AG09309 (cell line): ENCODE data around the gene FDPS.
A peak's percentile ranks its signal among the peaks of the same experiment; 100 is the strongest.

ENCODE experiments used
- DNase-seq: peaks from one replicate; pipeline ENCODE4 v3.0.0-alpha.2; 2010; ENCODE audit warnings: low read depth
- H3K4me3 ChIP-seq: 2 replicates; pipeline ENCODE4 v1.5.1; 2011; ENCODE audit warnings: mild to moderate bottlenecking, low read depth, low read length, moderate library complexity; ENCODE audit not compliant: control insufficient read depth
- TF ChIP-seq, protein P1 (sequence below): IDR thresholded peaks from 2 replicates; pipeline ENCODE4 v1.5.1; 2011; ENCODE audit warnings: mild to moderate bottlenecking, low read depth, low read length, inconsistent platforms; ENCODE audit not compliant: insufficient read depth, control insufficient read depth; ENCODE audit errors: missing control alignments

FDPS gene

DNA sequence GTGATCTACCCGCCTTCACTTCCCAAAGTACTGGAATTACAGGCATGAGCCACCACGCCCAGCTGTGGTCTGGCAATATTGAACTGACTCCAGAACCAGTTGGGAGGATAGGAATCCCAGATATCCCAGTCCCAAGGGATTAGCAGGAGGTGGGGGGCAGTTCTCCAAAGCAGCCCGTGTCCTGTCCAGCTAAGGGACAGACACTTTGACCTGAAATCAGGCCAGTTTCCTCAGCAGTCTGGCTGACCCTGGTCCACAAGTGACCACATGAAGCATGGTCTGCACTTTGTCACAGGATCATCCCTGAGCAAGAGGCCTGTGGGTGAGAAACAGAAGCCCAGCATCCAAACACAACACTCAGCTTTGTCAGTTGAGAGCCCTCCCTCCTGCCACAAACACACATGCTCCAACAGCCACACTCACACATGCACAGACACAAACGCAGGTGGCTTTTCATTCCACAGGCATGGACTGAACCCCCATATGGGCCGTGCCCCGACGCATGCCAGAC lies 2.7 kb upstream of the FDPS start:
- peak; percentile 31 for DNase-seq
- TF ChIP-seq, protein P1, sequence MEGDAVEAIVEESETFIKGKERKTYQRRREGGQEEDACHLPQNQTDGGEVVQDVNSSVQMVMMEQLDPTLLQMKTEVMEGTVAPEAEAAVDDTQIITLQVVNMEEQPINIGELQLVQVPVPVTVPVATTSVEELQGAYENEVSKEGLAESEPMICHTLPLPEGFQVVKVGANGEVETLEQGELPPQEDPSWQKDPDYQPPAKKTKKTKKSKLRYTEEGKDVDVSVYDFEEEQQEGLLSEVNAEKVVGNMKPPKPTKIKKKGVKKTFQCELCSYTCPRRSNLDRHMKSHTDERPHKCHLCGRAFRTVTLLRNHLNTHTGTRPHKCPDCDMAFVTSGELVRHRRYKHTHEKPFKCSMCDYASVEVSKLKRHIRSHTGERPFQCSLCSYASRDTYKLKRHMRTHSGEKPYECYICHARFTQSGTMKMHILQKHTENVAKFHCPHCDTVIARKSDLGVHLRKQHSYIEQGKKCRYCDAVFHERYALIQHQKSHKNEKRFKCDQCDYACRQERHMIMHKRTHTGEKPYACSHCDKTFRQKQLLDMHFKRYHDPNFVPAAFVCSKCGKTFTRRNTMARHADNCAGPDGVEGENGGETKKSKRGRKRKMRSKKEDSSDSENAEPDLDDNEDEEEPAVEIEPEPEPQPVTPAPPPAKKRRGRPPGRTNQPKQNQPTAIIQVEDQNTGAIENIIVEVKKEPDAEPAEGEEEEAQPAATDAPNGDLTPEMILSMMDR = no peak
- no peak overlapping the region for H3K4me3 ChIP-seq

DNA sequence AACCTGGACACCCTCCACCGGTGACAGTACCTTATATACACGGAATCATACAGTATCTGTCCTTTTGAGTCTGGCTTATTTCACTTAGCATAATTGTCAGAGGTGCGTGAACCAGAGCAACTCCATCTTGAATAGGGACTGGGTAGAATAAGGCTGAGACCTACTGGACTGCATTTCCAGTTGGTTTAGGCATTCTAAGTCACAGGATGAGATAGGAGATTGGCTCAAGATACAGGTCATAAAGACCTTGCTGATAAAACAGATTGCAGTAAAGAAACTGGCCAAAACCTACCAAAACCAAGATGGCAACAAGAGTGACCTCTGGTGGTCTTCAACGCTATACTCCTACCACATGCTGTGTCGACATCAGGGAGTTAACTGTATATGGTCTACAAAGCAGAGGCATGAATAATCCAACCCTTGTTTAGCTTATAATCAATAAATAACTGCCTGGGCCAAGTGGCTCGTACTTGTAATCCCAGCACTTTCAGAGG lies 1.4 kb upstream of the FDPS start:
- DNase-seq = no peak
- TF ChIP-seq, protein P1 = peak; percentile 37
- H3K4me3 ChIP-seq = no peak overlapping the region

DNA sequence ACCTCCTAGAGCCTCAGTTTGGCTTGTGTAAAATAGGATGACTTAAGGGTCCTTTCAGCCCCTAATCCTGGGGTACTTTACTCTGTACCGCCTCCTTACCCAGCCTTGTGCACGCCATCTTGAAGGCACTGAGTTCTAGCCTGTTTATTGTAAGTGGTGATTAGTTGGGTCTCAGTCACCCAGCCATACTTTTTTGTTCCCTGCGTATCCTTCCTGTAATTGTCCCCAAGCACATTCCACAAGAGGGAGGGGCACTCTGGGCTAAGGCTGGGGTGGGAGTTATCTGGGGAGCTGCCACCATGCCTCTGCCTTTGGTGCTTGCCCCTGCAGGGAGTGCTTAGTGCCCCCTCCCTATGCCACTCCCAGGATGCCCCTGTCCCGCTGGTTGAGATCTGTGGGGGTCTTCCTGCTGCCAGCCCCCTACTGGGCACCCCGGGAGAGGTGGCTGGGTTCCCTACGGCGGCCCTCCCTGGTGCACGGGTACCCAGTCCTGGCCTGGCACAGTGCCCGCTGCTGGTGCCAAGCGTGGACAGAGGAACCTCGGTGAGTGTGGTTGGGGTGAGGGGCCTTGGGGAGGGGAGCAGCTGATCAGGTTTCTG lies 856 bp downstream of the FDPS start:
- TF ChIP-seq, protein P1 = no peak
- DNase-seq = no peak

DNA sequence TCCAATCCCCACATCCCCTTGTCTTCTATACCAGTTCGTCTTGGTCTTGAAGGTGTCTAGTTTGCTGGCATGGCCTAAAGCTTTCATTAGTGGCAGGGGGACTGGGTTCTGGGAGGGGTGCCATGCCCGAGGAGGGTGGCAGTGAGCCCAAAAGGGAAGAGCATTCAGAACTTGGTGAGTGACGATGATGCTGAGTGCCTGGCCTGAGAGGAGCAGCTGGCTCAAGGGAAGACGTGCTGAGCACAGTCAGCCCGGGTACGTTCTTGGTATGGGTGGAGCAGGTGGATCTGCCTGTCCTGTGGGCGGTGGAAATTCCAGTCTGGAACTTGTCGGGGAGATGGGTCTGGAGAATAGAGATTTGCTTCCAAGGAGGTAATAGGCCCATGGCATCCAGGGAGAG lies 4.6 kb downstream of the FDPS start:
- no peak for DNase-seq
- H3K4me3 ChIP-seq = no peak overlapping the region
- TF ChIP-seq, protein P1 = no peak

More for the DNA sequence above, 856 bp downstream of the FDPS start:
- peak overlapping the region; percentile 65 for H3K4me3 ChIP-seq

DNA sequence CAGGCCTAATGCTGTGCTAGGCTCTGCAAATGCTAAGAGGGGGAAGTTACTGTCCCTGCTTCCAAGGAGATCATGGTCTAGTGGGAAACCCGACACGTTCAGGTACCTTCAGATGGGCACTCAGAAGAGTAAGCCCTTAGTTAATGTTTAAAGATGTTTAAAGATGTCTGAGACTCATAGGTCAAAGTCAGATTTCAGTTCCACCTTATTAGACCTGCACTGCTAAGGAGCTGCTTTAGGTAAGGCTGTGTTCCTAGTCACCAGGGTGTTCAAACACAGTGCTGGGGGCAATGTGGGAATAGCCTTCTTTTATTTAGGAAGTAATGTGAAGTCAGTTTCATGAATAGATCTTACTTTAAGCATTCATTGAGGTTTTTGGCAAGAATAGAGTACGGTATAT lies 8.3 kb downstream of the FDPS start:
- TF ChIP-seq, protein P1 = no peak
- DNase-seq = no peak
- no peak overlapping the region for H3K4me3 ChIP-seq

DNA sequence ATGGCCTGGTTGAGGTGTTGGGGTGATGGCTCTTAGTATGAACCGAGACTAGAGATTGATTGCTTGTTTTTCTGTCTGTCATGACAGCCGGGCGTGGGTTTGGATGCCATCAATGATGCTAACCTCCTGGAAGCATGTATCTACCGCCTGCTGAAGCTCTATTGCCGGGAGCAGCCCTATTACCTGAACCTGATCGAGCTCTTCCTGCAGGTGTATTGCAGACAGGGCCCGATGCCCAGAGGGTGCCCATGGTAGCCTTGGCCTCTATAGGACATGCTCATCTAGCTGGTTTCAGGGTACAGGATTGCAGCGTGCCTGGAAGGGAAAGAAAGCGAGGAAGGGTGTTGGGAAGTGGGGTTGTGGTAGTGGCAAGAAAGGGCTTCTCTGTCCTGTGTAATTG lies 9.4 kb downstream of the FDPS start:
- TF ChIP-seq, protein P1 = no peak
- DNase-seq = no peak
- no peak overlapping the region for H3K4me3 ChIP-seq
